GM18909 (cell line): Measurements from ENCODE around the gene PEAK3.

Source experiments
- ATAC-seq: cut with Tn5 transposase; IDR thresholded peaks from one replicate; pipeline ENCODE4 v1.9.1; 2021; ENCODE audit warnings: mild to moderate bottlenecking; ENCODE audit not compliant: unreplicated experiment, poor library complexity

The PEAK3 gene

DNA sequence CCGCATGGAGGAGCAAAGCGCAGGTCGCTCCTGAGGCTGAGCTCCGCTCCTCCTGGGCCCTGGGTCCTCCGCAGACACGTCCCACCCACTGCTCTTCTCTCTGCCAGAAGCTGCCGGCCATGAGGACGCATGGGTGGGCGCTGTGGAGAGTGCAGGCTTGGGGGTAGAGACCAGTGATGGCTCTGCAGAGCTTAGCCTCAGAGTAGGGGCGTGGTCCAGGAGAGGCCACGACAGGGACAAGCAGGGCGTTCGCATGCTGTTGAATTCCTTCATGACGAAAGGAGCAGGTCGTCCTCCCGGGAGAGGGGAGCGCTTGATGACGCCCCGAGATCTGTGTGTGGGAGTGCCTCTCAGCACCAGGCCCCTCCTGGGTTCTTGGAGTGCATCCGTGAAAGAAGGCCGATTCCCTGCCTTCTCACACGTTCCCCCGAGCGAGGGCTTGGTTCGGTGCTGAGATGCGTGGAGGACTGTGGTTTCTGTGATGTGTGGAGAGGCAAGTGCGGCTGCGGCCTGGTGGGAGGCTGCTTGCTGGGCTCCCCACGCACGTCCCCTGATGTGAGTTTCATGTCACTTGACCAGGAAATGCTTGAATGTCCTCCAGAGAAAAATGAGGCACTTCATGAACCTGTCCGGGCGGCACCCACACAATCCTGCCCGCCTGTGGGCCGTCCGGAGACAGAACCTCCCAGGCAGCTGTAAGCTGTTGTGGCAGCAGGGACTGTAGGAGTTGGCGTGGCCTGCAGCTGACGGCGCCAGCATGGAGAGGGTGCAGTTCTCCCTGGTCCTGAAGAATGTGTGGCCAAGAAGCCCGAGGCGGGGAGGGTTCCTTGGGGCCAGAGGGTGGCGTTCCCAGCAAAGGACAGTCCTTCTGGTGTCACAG lies 40.9 kb downstream of the PEAK3 start:
- ATAC-seq = no peak

DNA sequence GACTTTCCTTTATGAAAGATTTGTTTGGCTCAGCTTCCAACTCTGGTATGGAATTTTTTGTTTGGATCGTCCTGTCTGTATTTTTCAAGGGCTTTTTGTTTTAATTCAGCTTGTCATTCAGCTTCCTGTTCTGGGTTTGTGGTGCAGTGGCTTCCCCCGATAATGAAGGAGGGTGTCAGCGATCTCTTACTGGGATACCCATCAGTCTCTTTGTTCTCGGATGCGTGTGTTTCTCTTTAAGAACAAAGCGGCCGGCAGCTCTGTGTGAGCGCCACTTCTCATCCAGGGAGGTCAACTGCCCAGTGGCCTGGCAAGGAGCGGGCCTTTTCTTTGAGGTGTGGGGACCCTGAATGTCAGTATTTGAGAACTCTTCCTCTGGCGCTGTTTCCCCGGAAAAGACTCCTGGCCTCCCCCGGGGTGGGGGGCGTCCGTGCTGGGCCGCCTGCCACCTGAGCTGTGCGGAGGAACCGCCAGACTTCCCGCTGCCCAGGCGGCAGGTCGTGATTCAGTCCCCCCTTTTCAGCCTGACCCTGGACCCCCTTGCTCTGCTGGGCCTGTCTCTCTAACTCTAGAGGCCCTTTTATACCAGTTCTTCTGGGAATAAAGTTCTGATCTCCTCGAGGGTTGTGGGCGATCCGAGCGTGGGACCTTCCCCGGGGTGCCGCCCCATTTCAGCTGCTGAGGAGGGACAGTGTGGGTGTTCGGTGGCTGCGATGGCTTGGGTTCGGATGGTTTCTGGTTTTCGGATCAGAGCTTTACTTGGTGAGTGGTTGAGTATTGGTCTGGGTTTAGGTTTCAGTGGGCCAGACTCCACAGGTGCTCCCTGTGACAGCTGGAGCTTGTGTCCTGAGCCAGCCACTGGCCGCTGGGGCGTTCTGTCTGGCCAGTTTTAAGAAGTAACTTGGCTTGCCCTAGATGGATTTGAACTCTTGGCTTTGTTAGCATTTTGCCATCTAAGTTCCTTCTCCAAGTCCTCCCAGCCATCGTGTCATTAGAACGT lies 41.9 kb downstream of the PEAK3 start:
- ATAC-seq = no peak

DNA sequence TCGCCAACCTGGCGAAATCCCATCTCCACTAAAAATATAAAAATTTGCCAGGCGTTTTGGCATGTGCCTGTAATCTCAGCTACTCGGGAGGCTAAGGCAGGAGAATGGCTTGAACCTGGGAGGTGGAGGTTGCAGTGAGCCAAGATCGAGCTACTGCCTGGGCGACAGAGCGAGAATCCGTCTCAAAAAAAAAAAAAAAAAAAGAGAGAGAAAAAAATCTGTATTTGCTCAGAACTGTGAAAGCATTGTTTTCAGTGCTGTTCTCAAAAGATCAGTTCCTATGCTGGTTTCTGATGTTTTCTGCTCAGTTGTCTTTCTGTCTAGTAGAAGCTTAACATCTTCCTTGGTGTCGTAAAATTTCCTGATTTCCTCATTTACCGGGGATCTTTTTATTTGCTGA lies 42.8 kb downstream of the PEAK3 start:
- ATAC-seq = no peak

DNA sequence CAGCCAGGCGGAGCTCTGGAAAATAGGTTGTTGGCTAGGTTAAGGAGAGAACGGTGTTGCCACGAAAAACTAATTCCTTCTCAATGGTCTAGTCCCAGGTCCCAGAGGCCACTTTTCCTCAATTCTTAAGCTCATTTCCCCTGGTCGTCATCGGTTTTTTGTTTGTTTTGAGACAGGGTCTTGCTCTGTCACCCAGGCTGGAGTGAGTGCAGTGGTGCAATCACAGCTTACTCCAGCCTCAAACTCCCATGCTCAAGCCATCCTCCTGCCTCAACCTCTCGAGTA lies 44.2 kb downstream of the PEAK3 start:
- no peak for ATAC-seq

DNA sequence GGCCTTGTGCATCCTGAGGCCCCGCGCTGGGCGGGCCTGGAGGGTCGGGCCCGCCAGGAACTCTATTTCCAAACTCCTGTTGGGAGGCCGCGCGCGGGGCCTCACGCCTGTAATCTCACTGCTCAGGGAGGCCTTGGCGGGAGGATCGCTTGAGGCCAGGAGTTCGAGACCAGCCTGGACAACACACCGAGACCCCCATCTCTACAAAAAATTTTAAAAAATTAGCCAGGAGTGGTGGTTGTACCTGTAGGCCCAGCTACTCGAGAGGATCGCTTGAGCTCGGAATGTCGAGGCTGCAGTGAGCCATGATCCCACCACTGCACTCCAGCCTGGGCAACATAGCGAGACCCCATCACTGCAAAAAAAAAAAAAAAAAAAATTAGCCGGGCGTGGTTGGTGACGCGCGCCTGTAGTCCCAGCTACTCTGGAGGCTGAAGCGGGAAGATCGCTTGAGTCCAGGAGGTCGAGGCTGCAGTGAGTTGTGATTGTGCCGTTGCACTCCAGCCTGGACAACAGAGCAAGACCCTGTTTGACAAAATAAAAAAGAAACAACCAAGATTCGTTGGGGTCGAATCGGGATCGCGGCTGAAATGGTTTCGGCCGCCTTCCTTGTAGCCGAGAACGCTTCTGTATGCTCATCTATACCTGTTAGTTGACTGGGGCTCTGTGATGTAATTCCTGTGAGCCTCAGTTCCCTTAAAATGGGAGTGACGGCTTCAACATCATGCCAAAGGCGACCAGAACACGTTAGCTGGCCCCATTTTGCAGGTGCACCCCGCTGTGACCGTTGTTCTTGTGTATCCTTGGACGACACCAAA lies 44.7 kb downstream of the PEAK3 start:
- no peak for ATAC-seq

DNA sequence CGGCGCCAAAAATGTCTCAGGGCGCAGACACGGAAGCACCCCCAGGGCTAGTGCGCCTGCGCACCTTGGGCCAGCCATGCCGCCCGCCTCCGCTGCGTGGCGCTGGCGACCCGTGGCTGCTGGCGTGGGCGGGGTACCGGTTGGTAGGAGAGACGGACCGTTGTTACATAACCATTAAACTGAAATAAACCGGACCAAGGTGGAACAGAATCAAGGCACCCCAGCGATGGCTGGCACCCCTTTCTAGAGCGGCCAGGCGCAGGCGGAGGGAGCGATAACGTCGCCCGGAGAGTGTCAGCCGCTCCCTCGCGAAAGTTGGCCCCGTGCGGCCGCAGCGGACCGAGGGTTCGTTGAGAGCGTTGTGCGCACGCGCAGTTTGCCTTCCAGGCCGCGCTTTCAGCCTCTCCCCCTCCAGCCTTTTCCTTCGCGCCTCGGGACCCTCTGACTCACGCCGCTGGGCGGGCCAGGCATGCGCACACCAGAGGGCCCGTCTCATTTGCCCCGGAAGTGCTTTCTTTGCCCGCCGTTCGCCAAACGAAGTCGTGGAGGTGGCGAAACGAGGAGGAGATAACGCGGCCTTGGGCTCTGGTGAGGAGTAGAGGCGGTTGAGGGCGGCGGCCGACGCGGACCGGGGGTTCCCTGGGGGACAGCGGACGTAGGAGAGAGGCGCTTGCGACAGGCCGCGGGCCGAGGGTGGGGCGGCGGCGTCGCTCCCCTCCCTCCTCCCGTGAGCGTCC lies 45.5 kb downstream of the PEAK3 start, which contains the start of the genes PLEKHJ1 and SF3A2:
TSS of gene PLEKHJ1 (minus strand) at position 16 of the 737 bp plus-strand sequence. CDS start 81 bp downstream, outside the sequence.
TSS of gene SF3A2 (plus strand) at position 511 of the 737 bp plus-strand sequence. CDS start 6,595 bp downstream, outside the sequence.
- peak; percentile 71 for ATAC-seq

DNA sequence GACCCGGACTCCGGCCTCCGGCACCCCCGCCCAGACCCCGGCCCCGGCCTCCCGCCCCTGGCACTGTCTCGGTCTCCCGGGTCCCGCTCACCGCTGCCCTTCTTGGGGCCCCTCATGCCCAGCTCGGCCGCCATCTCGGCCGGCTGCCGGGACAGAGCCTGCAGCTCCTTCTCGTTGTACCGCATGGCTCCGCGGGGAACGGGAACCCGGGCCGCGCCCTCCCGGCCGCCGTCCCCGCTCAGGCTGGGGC lies 46.0 kb downstream of the PEAK3 start:
- ATAC-seq = no peak

DNA sequence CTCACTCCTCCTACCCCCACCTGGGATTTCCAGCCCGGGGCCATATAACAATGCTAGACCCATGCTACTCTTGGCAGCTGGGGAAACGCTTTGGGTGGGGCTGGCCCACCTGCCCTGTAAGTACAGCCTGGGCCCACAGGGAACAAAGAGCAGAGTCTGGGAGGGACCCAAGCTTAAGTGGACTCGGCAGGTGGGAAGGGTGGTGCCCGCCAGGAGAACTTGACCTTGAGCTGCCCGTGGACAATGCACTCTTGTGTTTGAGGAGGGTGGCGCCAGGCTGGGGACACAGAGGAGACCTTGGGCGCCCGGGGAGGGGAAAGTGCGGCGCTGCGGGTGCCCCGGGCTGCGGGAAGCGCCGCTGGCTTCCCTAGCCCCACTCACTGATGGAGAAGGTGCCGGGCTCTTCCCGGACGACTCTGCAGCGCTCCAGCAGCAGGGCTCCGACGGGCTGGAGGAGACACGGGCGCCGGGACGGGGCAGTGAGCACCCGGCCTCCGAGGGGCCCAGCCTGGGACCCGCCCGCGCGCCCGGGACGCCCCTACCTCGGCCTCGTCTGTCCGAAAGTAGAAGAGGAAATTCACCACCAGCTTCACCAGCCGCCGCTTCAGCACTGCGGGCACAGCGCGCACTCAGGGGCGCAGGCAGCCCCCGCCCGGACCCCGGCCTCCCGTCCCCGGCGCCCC lies 46.5 kb downstream of the PEAK3 start:
- peak; percentile 17 for ATAC-seq

DNA sequence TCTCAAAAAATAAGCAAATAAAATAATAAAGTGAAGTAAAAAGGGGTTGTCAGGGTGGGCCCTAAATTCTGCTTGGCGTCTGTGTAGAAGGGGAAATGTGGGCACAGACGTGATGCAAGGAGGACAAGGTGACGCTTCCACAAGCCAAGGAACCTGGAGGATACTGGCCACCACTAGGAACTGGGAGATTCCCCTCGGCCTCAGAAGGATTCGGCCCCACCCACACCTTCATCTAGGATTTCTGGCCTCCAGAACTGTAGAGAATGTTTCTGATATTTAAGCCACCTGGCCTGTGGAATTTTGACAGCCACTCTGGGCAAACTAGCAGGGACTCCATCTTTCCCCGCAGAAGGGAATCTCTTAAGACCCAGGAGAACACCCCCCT lies 47.0 kb downstream of the PEAK3 start:
- no peak for ATAC-seq

DNA sequence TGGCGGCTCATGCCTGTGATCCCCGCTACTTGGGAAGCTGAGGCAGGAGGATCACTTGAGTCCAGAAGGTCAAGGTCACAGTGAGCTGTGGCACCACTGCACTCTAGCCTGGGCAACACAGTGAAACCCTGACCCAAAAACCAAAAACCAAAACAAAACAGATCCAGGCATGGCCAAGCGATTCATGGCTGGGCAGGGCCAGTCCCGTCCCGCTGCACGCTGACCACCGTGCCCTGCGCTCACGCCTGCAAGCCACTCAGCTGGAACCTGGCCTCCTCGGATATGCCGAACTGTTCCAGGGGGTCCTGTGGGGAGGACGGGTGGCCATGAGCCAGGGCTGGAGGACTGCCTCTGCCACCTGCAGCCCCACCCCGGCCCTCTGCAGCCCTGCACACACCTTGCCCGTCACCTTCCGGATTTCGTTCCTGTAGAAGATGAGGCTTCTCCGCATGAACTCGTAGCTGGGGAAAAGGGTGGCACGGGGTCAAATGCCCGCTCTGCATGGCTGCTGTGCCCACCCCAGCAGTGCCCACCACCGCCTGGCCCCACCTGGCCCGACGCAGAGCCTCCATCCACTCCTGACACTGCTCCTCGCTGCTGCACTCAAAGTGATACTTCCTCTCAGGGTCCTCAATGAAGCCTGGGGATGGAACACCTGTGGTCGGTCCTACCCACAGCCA lies 48.2 kb downstream of the PEAK3 start:
- no peak for ATAC-seq

DNA sequence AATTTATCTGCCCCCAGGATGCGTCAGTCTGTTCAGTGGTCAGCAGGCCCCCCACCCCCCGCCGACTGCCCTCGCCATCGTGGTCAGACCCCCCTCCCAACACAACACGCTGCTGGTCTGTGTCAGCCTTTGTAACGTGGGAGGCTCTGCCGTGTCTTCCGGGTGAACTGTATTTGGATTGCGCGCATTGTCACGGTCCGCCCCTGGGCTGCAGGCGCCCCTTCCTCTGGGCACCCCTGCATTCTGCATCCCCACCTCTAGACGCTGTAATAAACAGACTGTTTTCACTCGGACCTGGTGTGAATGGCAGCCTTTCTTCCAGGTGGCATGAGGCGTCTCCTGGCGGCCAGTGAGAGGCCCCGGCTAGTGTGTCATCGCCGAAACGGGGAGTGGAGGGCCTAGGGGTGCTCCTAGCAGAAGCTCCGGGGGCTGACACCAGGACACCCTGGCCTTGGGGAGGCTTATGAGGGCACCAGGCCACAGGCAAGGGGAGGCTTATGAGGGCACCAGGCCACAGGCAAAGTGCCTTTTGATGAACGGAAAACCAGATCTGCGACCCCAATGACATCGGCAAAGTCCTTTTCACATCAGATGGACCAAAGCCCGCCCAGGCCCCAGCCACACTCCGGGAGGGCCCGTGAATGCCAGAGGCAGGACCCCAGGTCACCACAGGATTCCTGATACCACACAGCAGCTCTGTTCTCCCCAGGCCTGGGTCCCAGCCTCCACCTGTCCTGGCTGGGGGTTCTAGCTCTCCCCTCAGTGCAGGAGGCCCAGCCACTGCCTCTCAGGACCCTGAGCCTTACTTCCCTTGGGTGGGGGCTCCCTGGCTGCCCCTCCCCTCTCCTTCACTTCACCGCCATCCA lies 49.5 kb downstream of the PEAK3 start:
- no peak for ATAC-seq

DNA sequence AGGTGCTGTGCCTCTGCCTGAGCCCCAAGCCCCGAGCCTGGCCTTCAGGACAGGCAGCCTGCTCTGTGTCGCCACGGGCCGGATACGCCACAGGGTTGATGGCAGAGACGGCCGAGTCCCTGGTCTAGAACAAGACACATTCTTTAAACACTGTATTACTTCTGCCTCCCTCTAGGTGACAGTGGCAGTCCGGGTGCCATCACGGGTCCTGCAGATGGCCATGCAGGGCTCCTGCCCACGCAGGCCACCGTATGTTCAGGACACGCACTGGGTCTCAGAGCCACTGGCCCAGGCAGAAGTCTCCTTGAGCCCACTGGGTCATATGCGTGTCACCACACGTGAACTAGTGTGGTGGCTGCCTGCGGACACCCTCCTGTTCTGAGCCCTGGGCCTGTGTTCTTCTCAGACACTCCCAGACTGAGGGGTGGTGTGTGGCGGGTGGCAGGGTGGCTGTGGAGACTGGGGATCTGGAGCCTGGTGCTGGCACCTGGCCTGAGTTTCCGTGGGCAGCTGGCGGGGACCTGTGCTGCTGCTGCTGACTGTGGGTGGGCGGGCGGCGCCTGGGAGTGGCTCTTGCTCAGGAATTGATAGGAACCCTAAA lies 50.3 kb downstream of the PEAK3 start:
- ATAC-seq = no peak

DNA sequence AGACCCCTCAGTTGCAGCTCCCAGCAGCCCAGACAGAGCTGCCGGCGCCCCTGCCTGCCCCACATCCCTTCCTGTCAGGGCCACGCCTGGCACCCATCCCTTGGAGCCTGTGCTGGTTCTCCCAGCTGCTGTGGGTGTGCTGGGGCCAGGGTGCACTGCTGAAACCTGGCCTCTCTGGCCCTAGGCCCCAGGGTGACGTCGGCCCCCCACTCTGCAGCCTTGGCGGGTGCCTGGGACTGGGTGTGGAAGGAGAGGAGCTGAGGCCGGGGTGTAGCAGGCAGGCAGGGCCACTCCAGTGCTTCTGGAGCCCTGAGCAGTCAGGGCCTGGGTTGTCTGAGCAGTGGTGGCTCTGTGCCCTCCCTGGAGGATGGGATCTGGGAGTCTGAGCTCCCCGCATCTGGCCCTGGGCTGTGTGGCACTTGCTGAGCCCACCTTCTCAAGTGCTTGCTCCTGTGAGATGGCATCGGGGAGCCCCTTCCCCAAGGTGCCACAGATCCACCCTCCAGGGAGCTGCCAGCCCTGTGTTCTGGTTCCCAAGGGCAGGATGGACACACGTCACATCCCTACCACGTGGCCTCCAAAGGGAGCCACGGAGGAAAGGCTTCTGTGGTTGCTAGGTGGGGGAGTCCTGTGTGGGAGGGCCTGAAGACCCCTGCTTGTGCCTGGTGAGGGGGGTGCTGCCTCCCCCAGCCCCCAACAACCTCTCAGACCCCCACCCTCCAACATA lies 51.0 kb downstream of the PEAK3 start:
- ATAC-seq = no peak

DNA sequence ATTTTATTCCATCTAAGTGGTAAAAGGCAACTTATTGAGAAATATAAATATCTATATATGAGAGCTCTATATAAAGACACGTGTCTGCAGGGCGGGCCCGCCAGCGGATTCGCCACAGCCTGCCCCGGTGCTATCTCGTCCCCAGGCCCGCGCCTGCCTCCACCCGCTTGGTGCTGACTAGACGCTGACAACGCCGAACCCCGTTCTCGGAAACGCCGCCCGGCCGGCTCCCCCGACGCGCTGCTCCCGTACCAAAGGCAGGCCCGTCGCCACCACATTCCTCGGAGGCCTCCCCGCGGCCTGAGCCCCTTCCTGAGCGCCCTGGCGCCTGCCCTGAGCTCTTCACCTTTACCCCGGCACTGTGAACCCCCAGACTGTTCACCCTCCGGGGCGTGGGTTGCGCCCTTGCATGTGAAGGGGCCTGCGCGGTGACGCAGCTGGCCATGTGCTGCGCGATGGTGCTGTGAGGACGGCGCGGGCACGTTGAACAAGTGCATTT lies 51.9 kb downstream of the PEAK3 start:
- no peak for ATAC-seq

DNA sequence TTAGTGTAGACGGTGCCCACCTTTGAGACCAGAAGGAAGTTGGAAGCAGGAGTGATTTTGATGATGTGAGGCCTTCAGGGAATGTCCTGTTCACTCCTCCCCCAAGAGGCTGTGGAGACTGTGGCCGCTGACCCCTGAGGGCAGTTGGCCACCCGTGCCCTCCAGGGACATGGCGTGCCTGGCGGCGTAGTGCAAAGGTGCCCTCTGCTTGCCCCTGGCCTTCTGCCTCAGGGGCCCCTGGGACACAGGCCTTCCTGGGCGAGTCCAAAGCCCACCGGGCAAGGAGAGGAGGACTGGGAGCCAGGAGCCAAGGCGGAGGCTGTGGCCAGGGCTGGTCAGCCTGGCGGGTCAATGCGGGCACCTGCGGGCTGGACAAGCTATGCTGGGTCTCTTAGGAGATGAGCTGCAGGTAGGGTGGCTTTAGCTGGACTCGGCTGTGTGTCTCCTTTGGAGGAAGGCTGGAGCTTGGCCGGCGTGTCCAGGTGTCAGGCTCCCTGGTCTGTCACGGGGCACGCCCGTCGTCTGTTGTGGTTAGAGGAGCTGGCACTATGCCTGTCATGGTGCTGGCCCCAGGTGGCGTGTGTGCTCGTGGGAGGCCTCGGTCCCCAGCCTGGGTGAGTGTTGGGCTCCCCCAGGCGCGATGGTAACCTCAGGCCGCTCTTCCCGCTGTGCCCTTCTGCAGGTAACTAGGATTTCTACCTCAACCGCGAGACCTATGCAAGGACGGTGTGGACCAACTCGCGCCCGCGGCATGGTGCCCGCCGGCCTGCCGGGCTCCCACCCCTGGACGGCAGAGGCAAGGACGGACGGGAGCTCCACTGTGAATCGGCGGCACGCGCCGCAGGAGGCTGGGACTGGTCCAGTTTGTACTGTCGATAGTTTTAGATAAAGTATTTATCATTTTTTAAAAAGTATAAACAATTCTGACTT lies 52.6 kb downstream of the PEAK3 start:
- ATAC-seq = no peak
